A673 (cell line): ENCODE measurements around the gene CHRM3.
"Not testable (repeated sequence)": the region's sequence is repeated elsewhere in the genome, so short reads cannot be mapped to it uniquely, and the experiment has no call there.

Source experiments
- CTCF ChIP-seq: fragments of 300-800, 200-600 bp; sonication (generic); conservative IDR thresholded peaks from 2 replicates; pipeline ENCODE4 v1.5.1; 2017; ENCODE audit warnings: low read depth, mild to moderate bottlenecking, antibody characterized with exemption, low read length, moderate library complexity, mixed read lengths
- EZH2 ChIP-seq: fragments of 200-600 bp; sonication (generic); IDR thresholded peaks from 2 replicates; pipeline ENCODE4 v1.6.1; 2017; ENCODE audit warnings: borderline replicate concordance, low read depth, mild to moderate bottlenecking, mixed read lengths, antibody characterized with exemption, low read length; ENCODE audit not compliant: poor library complexity, severe bottlenecking

GRCh38 chr1:239370869-239371268 lies 15.5 kb upstream of the CHRM3 start:
- not testable (repeated sequence) for TF ChIP-seq CTCF, EZH2
